Measurements from ENCODE around the gene MACROD2. TPM values are rescaled to one million over a fixed set of nuclear protein-coding genes. Genes with fewer than 3 reads are reported as not detected.

MACROD2 gene
- total RNA-seq, 2 donors from 2014 or later, result 0.94 to 10.4 TPM

GRCh38 chr20:14406495-14406894 lies 411.2 kb downstream of the MACROD2 start:
- Histone ChIP-seq H3K4me3 (no peak overlapping the region), H3K27ac (no peak overlapping the region), H3K27me3 (no peaks in the 10 kb centered on the region), H3K36me3 (no peaks in the 10 kb centered on the region), H3K4me1 (no peaks in the 10 kb centered on the region), H3K9me3 (no peaks in the 10 kb centered on the region)
- TF ChIP-seq CTCF (IDR thresholded peaks at IDR 0.05), result no peak
- no peak for DNase-seq (ENCODE audit: low spot score)

GRCh38 chr20:14407336-14407735 lies 412.0 kb downstream of the MACROD2 start:
- no peaks in the 10 kb centered on the region for H3K36me3 ChIP-seq
- no peak for TF ChIP-seq CTCF (IDR thresholded peaks at IDR 0.05)
- no peak overlapping the region for H3K27ac ChIP-seq
- no peaks in the 10 kb centered on the region for H3K27me3 ChIP-seq
- DNase-seq (ENCODE audit: low spot score), result no peak
- no peak overlapping the region for H3K4me3 ChIP-seq
- H3K9me3 ChIP-seq, result no peaks in the 10 kb centered on the region
- H3K4me1 ChIP-seq, result no peaks in the 10 kb centered on the region

GRCh38 chr20:14410869-14411555 lies 415.7 kb downstream of the MACROD2 start:
- no peaks in the 10 kb centered on the region for H3K9me3 ChIP-seq
- no peak for DNase-seq (ENCODE audit: low spot score)
- no peak overlapping the region for H3K27ac ChIP-seq
- no peak for TF ChIP-seq CTCF (IDR thresholded peaks at IDR 0.05)
- no peaks in the 10 kb centered on the region for H3K36me3 ChIP-seq
- H3K4me3 ChIP-seq, result no peak overlapping the region
- H3K4me1 ChIP-seq, result no peaks in the 10 kb centered on the region
- H3K27me3 ChIP-seq, result no peaks in the 10 kb centered on the region

GRCh38 chr20:14412065-14412681 lies 416.9 kb downstream of the MACROD2 start:
- Histone ChIP-seq H3K27me3 (no peaks in the 10 kb centered on the region), H3K9me3 (no peaks in the 10 kb centered on the region), H3K4me3 (no peak overlapping the region), H3K27ac (no peak overlapping the region), H3K4me1 (no peaks in the 10 kb centered on the region), H3K36me3 (no peaks in the 10 kb centered on the region)
- no peak for DNase-seq (ENCODE audit: low spot score)
- no peak for TF ChIP-seq CTCF (IDR thresholded peaks at IDR 0.05)

GRCh38 chr20:14413835-14414234 lies 418.5 kb downstream of the MACROD2 start:
- H3K36me3 ChIP-seq, result no peaks in the 10 kb centered on the region
- H3K27ac ChIP-seq, result no peak overlapping the region
- H3K9me3 ChIP-seq, result no peaks in the 10 kb centered on the region
- no peak for DNase-seq (ENCODE audit: low spot score)
- TF ChIP-seq CTCF (IDR thresholded peaks at IDR 0.05), result no peak
- H3K4me1 ChIP-seq, result no peaks in the 10 kb centered on the region
- H3K27me3 ChIP-seq, result no peaks in the 10 kb centered on the region
- H3K4me3 ChIP-seq, result no peak overlapping the region

All from right atrium auricular region (tissue), 2 donors.